GM23338 (cell line): Measurements from ENCODE around the gene GJA3. TPM values are rescaled to one million over a fixed set of nuclear protein-coding genes. Genes with fewer than 3 reads are reported as not detected.

Experiments
- ATAC-seq: fragments of 200-7000 bp; cut with Tn5 transposase; 3 replicates; pipeline ENCODE4 v1.9.1; 2020
- DNase-seq: peaks from one replicate; pipeline ENCODE4 v3.0.0-alpha.2; 2015; ENCODE audit warnings: low spot score
- H2AFZ ChIP-seq: fragments of 200-600 bp; sonication (generic); 2 replicates; pipeline ENCODE4 v1.8.0; 2016; ENCODE audit warnings: antibody characterized with exemption, mild to moderate bottlenecking, moderate library complexity
- H3F3A ChIP-seq: fragments of 200-600 bp; sonication (generic); replicated peaks from 2 replicates; pipeline ENCODE4 v1.8.0; 2017; ENCODE audit warnings: antibody characterized with exemption, mixed run types, low read depth
- H3K27ac ChIP-seq: fragments of 200-600 bp; sonication (generic); 2 replicates; pipeline ENCODE4 v1.6.1; 2016; ENCODE audit warnings: low read depth
- H3K27me3 ChIP-seq: fragments of 200-600 bp; sonication (generic); 2 replicates; pipeline ENCODE4 v1.8.0; 2016; ENCODE audit warnings: mild to moderate bottlenecking, mixed run types, moderate library complexity; ENCODE audit not compliant: insufficient read depth
- H3K36me3 ChIP-seq: fragments of 200-600 bp; sonication (generic); 2 replicates; pipeline ENCODE4 v1.8.0; 2016; ENCODE audit warnings: mild to moderate bottlenecking; ENCODE audit not compliant: insufficient read depth
- H3K4me1 ChIP-seq: fragments of 200-600 bp; sonication (generic); 2 replicates; pipeline ENCODE4 v1.8.0; 2016; ENCODE audit warnings: mild to moderate bottlenecking, moderate library complexity; ENCODE audit not compliant: insufficient read depth
- H3K4me2 ChIP-seq: fragments of 200-600 bp; sonication (generic); 2 replicates; pipeline ENCODE4 v1.7.1; 2017; ENCODE audit warnings: mixed run types
- H3K4me3 ChIP-seq: fragments of 200-600 bp; sonication (generic); 2 replicates; pipeline ENCODE4 v1.6.1; 2016; ENCODE audit warnings: mixed run types
- H3K79me2 ChIP-seq: fragments of 200-600 bp; sonication (generic); replicated peaks from 2 replicates; pipeline ENCODE4 v1.8.0; 2017; ENCODE audit warnings: mild to moderate bottlenecking; ENCODE audit not compliant: insufficient read depth
- H3K9me2 ChIP-seq: fragments of 200-600 bp; sonication (generic); 2 replicates; pipeline ENCODE4 v1.8.0; 2017; ENCODE audit not compliant: insufficient read depth
- H4K20me1 ChIP-seq: fragments of 200-600 bp; sonication (generic); replicated peaks from 2 replicates; pipeline ENCODE4 v1.8.0; 2017; ENCODE audit warnings: mild to moderate bottlenecking; ENCODE audit not compliant: insufficient read depth
- H3K27ac Mint-ChIP-seq: 2 replicates; pipeline ENCODE4 v1.8.0; 2020; ENCODE audit warnings: inconsistent platforms, mild to moderate bottlenecking, moderate library complexity, mixed read lengths
- H3K27me3 Mint-ChIP-seq: 3 replicates; pipeline ENCODE4 v1.8.0; 2022; ENCODE audit warnings: low read depth, mild to moderate bottlenecking, moderate library complexity, mixed read lengths, inconsistent platforms; ENCODE audit not compliant: insufficient read depth, poor library complexity
- H3K36me3 Mint-ChIP-seq: 3 replicates; pipeline ENCODE4 v1.8.0; 2021; ENCODE audit warnings: low read depth, mild to moderate bottlenecking, inconsistent platforms, moderate library complexity, mixed read lengths
- H3K4me1 Mint-ChIP-seq: 3 replicates; pipeline ENCODE4 v1.8.0; 2020; ENCODE audit warnings: mild to moderate bottlenecking, inconsistent platforms, mixed read lengths
- H3K4me3 Mint-ChIP-seq: 3 replicates; pipeline ENCODE4 v1.8.0; 2021; ENCODE audit warnings: moderate library complexity, mild to moderate bottlenecking, inconsistent platforms, mixed read lengths
- H3K9me3 Mint-ChIP-seq: 3 replicates; pipeline ENCODE4 v1.8.0; 2020; ENCODE audit warnings: moderate library complexity, mild to moderate bottlenecking, inconsistent platforms, mixed read lengths
- EZH2 ChIP-seq: fragments of 200-600 bp; sonication (generic); IDR thresholded peaks from one replicate; pipeline ENCODE4 v1.8.0; 2017; ENCODE audit warnings: antibody characterized with exemption, mild to moderate bottlenecking, low read depth; ENCODE audit not compliant: unreplicated experiment
- JUNB ChIP-seq: IDR thresholded peaks from one replicate; pipeline ENCODE4 v1.6.1; 2016; ENCODE audit warnings: antibody characterized with exemption; ENCODE audit not compliant: unreplicated experiment
- NANOG ChIP-seq: IDR thresholded peaks from 2 replicates; pipeline ENCODE4 v1.6.1; 2016; ENCODE audit warnings: antibody characterized with exemption, borderline replicate concordance
- POLR2AphosphoS5 ChIP-seq: IDR thresholded peaks from 2 replicates; pipeline ENCODE4 v1.6.1; 2016; ENCODE audit warnings: antibody characterized with exemption, low read depth
- STAT1 ChIP-seq: IDR thresholded peaks from one replicate; pipeline ENCODE4 v1.6.1; 2016; ENCODE audit warnings: antibody characterized with exemption; ENCODE audit not compliant: unreplicated experiment
- ZNF331 ChIP-seq: fragments of 250-450 bp; sonication (Bioruptor Pico); IDR thresholded peaks from 2 replicates; pipeline ENCODE4 v1.5.0; 2020; ENCODE audit warnings: low read depth, mild to moderate bottlenecking, moderate library complexity
- polyA plus RNA-seq: library from polyadenylated mRNA; unstranded; fragments of >200 nt; fragmentation: Nextera tagmentation; extraction: Ambion mirVana; gene quantifications from 2 replicates; pipeline ENCODE4 v1.2.1, GENCODE V29; 2016
- total RNA-seq: library from RNA; depleted of rRNA; stranded (reverse); fragments of >200 nt; shearing (Covaris generic); gene quantifications from 2 replicates; pipeline ENCODE4 v1.2.3, GENCODE V29; 2014
- TF ChIP-seq, protein P1 (sequence below), 2 experiments: fragments of 200-600 bp in 1 of 2; sonication (generic) in 1 of 2; conservative IDR thresholded peaks; 2 replicates each; pipeline versions ENCODE4 v1.5.1 to v1.6.1; 2016 to 2017; ENCODE audit warnings: antibody characterized with exemption in 2 of 2, low read depth in 2 of 2, mild to moderate bottlenecking in 2 of 2, moderate library complexity in 1 of 2
- TF ChIP-seq, protein P2 (sequence below): IDR thresholded peaks from one replicate; pipeline ENCODE4 v1.6.1; 2018; ENCODE audit warnings: antibody characterized with exemption; ENCODE audit not compliant: unreplicated experiment
- TF ChIP-seq, protein P3 (sequence below): IDR thresholded peaks from 2 replicates; pipeline ENCODE4 v1.6.1; 2016; ENCODE audit warnings: antibody characterized with exemption

The GJA3 gene
- total and polyA plus RNA-seq, 2 experiments from 2014 or later: 0.17 to 0.23 TPM

DNA sequence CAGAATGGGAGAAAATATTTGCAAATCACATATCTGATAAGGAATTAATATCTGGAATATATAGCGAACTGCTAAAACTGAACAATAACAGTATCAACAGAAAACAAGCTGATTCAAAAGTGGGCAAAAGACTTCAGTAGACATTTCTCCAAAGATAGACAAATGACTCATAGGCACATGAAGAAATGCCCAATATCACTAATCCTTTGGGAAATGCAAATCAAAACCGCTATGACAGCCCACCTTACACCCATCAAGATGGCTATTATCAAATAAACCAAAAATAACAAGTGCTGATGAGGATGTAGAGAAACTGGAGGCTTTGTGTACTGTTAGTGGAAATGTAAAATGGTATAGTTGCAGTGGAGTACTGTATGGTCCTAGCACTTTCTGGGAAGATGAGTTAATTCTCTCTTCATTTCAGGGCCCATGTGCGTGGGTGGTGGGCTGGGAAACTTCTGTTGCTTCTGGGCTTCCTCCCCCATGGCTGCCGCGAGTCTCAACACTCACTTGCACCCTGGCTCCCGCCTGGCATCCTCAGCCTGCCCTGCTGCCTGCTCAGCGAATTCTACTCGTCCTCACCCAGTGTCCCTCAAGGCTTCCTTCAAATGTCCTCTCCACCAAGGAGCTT is 12.4 kb upstream of the GJA3 start (continued):
- TF ChIP-seq, protein P1, sequence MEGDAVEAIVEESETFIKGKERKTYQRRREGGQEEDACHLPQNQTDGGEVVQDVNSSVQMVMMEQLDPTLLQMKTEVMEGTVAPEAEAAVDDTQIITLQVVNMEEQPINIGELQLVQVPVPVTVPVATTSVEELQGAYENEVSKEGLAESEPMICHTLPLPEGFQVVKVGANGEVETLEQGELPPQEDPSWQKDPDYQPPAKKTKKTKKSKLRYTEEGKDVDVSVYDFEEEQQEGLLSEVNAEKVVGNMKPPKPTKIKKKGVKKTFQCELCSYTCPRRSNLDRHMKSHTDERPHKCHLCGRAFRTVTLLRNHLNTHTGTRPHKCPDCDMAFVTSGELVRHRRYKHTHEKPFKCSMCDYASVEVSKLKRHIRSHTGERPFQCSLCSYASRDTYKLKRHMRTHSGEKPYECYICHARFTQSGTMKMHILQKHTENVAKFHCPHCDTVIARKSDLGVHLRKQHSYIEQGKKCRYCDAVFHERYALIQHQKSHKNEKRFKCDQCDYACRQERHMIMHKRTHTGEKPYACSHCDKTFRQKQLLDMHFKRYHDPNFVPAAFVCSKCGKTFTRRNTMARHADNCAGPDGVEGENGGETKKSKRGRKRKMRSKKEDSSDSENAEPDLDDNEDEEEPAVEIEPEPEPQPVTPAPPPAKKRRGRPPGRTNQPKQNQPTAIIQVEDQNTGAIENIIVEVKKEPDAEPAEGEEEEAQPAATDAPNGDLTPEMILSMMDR (conservative IDR thresholded peaks at IDR 0.05; ENCODE audit: low read depth in 2 of 2): no peak
- TF ChIP-seq EZH2: no peak
- TF ChIP-seq ZNF331 (CRISPR knock-in tag): no peak
- no peak for TF ChIP-seq NANOG
- TF ChIP-seq STAT1: no peak

- no peak overlapping the region for H2AFZ ChIP-seq
- peaks cover 12% of the 10 kb centered on the region; the same call in 1 of the 2 replicates for H3K27me3 ChIP-seq
- no peaks in the 10 kb centered on the region for H3K4me1 ChIP-seq
- H3K27ac ChIP-seq: no peak overlapping the region
- H3K36me3 Mint-ChIP-seq: no peaks in the 10 kb centered on the region
- H3K4me3 ChIP-seq: no peak overlapping the region
- H3K4me2 ChIP-seq: no peak overlapping the region
- no peaks in the 10 kb centered on the region for H3K36me3 ChIP-seq
- DNase-seq: no peak
- H3K4me1 Mint-ChIP-seq: peaks cover 15% of the 10 kb centered on the region
- no peaks in the 10 kb centered on the region for H3K9me2 ChIP-seq
- no peak overlapping the region for H3K27ac Mint-ChIP-seq
- no peak for ATAC-seq
- no peaks in the 10 kb centered on the region for H3F3A ChIP-seq
- no peaks in the 10 kb centered on the region; the same call in 2 of the 3 replicates for H3K9me3 Mint-ChIP-seq
- no peaks in the 10 kb centered on the region for H4K20me1 ChIP-seq
- H3K27me3 Mint-ChIP-seq: peaks cover 22% of the 10 kb centered on the region
- H3K4me3 Mint-ChIP-seq: no peak overlapping the region
- TF ChIP-seq ZNF331 (CRISPR knock-in tag) (no peak), JUNB (no peak), POLR2AphosphoS5 (no peak), EZH2 (no peak)
- TF ChIP-seq, protein P2, sequence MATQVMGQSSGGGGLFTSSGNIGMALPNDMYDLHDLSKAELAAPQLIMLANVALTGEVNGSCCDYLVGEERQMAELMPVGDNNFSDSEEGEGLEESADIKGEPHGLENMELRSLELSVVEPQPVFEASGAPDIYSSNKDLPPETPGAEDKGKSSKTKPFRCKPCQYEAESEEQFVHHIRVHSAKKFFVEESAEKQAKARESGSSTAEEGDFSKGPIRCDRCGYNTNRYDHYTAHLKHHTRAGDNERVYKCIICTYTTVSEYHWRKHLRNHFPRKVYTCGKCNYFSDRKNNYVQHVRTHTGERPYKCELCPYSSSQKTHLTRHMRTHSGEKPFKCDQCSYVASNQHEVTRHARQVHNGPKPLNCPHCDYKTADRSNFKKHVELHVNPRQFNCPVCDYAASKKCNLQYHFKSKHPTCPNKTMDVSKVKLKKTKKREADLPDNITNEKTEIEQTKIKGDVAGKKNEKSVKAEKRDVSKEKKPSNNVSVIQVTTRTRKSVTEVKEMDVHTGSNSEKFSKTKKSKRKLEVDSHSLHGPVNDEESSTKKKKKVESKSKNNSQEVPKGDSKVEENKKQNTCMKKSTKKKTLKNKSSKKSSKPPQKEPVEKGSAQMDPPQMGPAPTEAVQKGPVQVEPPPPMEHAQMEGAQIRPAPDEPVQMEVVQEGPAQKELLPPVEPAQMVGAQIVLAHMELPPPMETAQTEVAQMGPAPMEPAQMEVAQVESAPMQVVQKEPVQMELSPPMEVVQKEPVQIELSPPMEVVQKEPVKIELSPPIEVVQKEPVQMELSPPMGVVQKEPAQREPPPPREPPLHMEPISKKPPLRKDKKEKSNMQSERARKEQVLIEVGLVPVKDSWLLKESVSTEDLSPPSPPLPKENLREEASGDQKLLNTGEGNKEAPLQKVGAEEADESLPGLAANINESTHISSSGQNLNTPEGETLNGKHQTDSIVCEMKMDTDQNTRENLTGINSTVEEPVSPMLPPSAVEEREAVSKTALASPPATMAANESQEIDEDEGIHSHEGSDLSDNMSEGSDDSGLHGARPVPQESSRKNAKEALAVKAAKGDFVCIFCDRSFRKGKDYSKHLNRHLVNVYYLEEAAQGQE: no peak
- TF ChIP-seq, protein P3, sequence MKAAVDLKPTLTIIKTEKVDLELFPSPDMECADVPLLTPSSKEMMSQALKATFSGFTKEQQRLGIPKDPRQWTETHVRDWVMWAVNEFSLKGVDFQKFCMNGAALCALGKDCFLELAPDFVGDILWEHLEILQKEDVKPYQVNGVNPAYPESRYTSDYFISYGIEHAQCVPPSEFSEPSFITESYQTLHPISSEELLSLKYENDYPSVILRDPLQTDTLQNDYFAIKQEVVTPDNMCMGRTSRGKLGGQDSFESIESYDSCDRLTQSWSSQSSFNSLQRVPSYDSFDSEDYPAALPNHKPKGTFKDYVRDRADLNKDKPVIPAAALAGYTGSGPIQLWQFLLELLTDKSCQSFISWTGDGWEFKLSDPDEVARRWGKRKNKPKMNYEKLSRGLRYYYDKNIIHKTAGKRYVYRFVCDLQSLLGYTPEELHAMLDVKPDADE: no peak
- H3K79me2 ChIP-seq: no peaks in the 10 kb centered on the region
Observed at GRCh38 chr13:20171364-20171763, 10.5 kb upstream of the GJA3 start.
